Parathyroid adenoma (tissue), 2 donors: ENCODE measurements around the gene CNTNAP2.

Source experiments
- H2AFZ ChIP-seq: fragments of 300-600 bp; sonication (generic); one replicate; pipeline ENCODE4 v1.7.0; 2017; ENCODE audit warnings: antibody characterized with exemption, mild to moderate bottlenecking
- H3K27ac ChIP-seq: fragments of 300-600 bp; sonication (generic); one replicate; pipeline ENCODE4 v1.7.0; 2017
- H3K27me3 ChIP-seq: fragments of 300-600 bp; sonication (generic); one replicate; pipeline ENCODE4 v1.7.0; 2017; ENCODE audit warnings: low read length; ENCODE audit not compliant: control insufficient read depth, insufficient read depth
- H3K36me3 ChIP-seq: fragments of 300-600 bp; sonication (generic); one replicate; pipeline ENCODE4 v1.7.0; 2017; ENCODE audit warnings: low read length; ENCODE audit not compliant: control insufficient read depth, insufficient read depth
- H3K4me1 ChIP-seq: fragments of 300-600 bp; sonication (generic); one replicate; pipeline ENCODE4 v1.7.0; 2017; ENCODE audit warnings: control low read depth
- H3K4me2 ChIP-seq: fragments of 300-600 bp; sonication (generic); one replicate; pipeline ENCODE4 v1.7.0; 2017; ENCODE audit warnings: low read length
- H3K4me3 ChIP-seq: fragments of 300-600 bp; sonication (generic); one replicate; pipeline ENCODE4 v1.7.0; 2017; ENCODE audit warnings: low read depth, low read length
- H3K79me2 ChIP-seq: fragments of 300-600 bp; sonication (generic); one replicate; pipeline ENCODE4 v1.7.0; 2017; ENCODE audit warnings: control low read depth
- H3K9ac ChIP-seq: fragments of 300-600 bp; sonication (generic); one replicate; pipeline ENCODE4 v1.7.0; 2017; ENCODE audit warnings: mild to moderate bottlenecking
- H3K9me3 ChIP-seq: fragments of 300-600 bp; sonication (generic); one replicate; pipeline ENCODE4 v1.7.0; 2017; ENCODE audit warnings: low read length; ENCODE audit not compliant: control insufficient read depth
- CTCF ChIP-seq: fragments of 300-600 bp; sonication (generic); IDR thresholded peaks from one replicate; pipeline ENCODE4 v1.7.0; 2017; ENCODE audit warnings: antibody characterized with exemption, mild to moderate bottlenecking
- donor health status: primary hyperparathyroidism.

Gene CNTNAP2

DNA sequence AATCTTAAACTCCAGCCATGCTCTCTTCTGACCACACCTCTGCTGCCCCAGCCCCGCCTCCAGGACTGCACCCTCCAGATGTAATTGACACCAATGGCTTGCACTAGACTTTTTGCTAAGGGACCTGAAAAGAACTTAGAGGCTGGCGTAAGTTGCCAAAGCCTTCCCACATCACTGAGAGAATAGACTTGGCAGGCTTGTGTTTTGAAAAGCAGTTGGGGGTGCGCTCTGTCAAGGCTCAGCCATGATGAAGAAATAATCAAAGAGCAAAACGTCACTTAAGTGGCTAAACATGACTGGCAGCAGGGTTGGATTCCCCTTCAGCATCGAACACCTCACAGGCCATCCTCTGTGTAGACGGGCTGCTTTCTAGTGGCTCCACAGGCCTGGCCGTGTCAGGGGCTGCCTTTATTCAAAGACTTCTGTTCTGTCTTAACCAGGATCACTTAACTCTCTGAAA is 2278.8 kb downstream of the CNTNAP2 start:
- H3K4me1 ChIP-seq, result no peaks in the 10 kb centered on the region
- H3K9ac ChIP-seq, result no peak overlapping the region
- H3K4me3 ChIP-seq, result no peak overlapping the region
- H3K9me3 ChIP-seq, result no peaks in the 10 kb centered on the region
- H3K79me2 ChIP-seq, result no peaks in the 10 kb centered on the region
- no peaks in the 10 kb centered on the region for H3K27me3 ChIP-seq
- TF ChIP-seq CTCF, result no peak
- no peaks in the 10 kb centered on the region for H3K36me3 ChIP-seq
- no peak overlapping the region for H3K4me2 ChIP-seq
- no peak overlapping the region for H2AFZ ChIP-seq
- no peak overlapping the region for H3K27ac ChIP-seq

DNA sequence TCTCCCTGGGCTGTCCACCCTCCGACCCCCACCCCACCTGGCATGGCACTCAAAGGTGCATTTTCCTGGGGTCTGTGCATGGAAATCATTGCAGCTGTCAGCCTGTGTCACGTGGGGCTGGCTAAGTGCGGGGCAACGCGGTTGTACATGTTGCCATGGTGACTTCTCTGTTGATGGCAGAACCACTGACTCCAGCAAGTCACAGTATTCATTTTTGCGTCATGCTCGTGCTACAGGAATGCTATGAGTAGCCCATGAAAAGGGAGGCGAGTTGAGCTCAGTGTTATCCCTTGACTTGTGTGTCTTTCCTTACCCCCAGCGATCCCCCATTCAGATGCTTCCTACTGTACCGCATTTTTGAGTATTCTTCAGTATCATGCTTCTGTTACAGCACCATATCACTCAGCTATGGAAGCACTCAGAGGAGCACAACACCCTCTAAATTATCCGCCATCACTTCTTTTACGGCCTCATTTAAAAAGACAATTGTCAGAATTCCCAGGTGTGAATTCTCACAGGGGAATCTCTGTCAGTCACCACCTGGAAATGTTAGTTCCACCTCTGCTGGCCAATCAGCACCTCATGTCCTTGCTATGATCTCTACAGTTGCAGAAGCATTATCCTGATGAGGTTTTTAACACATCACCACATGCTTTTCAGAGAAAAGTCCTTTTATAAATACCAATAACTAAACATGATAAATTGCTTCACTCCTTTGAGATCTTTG is 2279.6 kb downstream of the CNTNAP2 start:
- no peak overlapping the region for H3K9ac ChIP-seq
- no peak for TF ChIP-seq CTCF
- H3K4me3 ChIP-seq, result no peak overlapping the region
- H2AFZ ChIP-seq, result no peak overlapping the region
- no peaks in the 10 kb centered on the region for H3K27me3 ChIP-seq
- H3K4me1 ChIP-seq, result no peaks in the 10 kb centered on the region
- no peaks in the 10 kb centered on the region for H3K36me3 ChIP-seq
- H3K9me3 ChIP-seq, result no peaks in the 10 kb centered on the region
- no peak overlapping the region for H3K4me2 ChIP-seq
- H3K79me2 ChIP-seq, result no peaks in the 10 kb centered on the region
- no peak overlapping the region for H3K27ac ChIP-seq

DNA sequence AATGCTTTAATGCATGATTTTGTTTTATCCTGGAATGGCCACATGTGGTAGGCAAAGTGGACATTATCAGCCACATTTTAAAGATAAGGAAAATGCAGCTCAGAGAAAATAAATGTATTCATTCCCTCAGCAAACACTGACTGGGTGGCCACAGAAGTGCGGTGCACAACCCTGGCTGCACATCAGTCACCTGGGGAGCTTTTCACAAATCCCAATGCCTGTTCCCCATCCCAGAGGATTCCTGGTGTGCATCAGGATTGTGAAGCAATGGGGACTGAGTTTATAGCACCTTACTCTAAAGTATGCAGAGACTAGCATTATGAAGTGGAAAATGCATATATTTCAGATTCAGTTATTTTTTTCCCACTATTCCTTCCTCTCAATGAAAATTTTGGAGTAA is 2280.5 kb downstream of the CNTNAP2 start:
- TF ChIP-seq CTCF, result no peak
- no peaks in the 10 kb centered on the region for H3K9me3 ChIP-seq
- H3K9ac ChIP-seq, result no peak overlapping the region
- H3K36me3 ChIP-seq, result no peaks in the 10 kb centered on the region
- H3K4me2 ChIP-seq, result no peak overlapping the region
- H3K4me1 ChIP-seq, result no peaks in the 10 kb centered on the region
- H3K27me3 ChIP-seq, result no peaks in the 10 kb centered on the region
- H3K27ac ChIP-seq, result no peak overlapping the region
- no peak overlapping the region for H3K4me3 ChIP-seq
- H2AFZ ChIP-seq, result no peak overlapping the region
- H3K79me2 ChIP-seq, result no peaks in the 10 kb centered on the region

DNA sequence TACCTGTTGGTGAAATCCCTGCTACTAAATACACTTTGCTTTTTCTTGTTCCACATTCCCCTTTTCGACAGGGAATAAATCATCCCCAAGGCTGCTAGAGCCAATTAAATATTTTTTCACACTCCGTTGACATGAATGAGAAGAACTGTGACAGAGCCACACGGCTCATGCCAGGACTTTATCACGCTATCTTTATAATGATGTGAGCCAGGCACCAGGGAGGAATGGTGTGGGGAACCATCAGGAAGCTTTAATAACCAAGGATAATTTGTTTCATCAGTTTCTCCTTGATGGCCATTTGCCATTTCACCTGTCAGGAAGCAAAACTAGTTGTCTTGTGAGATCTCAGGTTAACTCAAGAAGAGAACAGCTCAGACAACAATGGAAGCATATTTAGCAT is 2280.9 kb downstream of the CNTNAP2 start:
- TF ChIP-seq CTCF, result no peak
- H3K4me1 ChIP-seq, result no peaks in the 10 kb centered on the region
- H3K27ac ChIP-seq, result no peak overlapping the region
- H3K36me3 ChIP-seq, result no peaks in the 10 kb centered on the region
- H3K4me3 ChIP-seq, result no peak overlapping the region
- H3K9ac ChIP-seq, result no peak overlapping the region
- no peaks in the 10 kb centered on the region for H3K79me2 ChIP-seq
- H3K9me3 ChIP-seq, result no peaks in the 10 kb centered on the region
- H2AFZ ChIP-seq, result no peak overlapping the region
- no peak overlapping the region for H3K4me2 ChIP-seq
- H3K27me3 ChIP-seq, result no peaks in the 10 kb centered on the region

DNA sequence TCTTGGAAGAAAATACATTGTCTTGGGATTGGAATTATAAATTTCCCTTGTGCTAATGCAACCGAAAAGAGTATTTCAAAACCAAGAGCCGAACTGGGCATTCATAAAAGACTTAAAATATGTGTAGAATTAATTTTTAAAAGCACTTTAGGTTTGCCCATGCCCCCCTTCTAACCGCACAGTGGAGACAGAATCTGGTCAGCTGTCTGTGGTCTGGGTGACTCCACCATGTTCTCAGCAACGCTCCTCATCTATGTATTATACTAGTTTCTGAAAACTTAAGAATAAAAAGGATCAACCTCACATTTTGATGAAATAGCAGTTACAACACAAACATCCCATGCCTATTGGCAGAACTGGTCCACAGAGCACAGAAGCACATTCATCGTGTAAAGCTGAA is 2281.4 kb downstream of the CNTNAP2 start:
- H3K79me2 ChIP-seq, result no peaks in the 10 kb centered on the region
- no peaks in the 10 kb centered on the region for H3K27me3 ChIP-seq
- no peak overlapping the region for H3K4me3 ChIP-seq

More for the DNA sequence above, 2281.4 kb downstream of the CNTNAP2 start:
- Histone ChIP-seq H3K27ac (no peak overlapping the region), H3K4me2 (no peak overlapping the region), H3K36me3 (no peaks in the 10 kb centered on the region), H2AFZ (no peak overlapping the region), H3K9me3 (no peaks in the 10 kb centered on the region), H3K9ac (no peak overlapping the region), H3K4me1 (no peaks in the 10 kb centered on the region)
- TF ChIP-seq CTCF, result no peak
